ENCODE data around the gene CLDN24.

GRCh38 chr4:183364025-183364424 lies 41.8 kb upstream of the CLDN24 start:
- TF ChIP-seq, protein P1, sequence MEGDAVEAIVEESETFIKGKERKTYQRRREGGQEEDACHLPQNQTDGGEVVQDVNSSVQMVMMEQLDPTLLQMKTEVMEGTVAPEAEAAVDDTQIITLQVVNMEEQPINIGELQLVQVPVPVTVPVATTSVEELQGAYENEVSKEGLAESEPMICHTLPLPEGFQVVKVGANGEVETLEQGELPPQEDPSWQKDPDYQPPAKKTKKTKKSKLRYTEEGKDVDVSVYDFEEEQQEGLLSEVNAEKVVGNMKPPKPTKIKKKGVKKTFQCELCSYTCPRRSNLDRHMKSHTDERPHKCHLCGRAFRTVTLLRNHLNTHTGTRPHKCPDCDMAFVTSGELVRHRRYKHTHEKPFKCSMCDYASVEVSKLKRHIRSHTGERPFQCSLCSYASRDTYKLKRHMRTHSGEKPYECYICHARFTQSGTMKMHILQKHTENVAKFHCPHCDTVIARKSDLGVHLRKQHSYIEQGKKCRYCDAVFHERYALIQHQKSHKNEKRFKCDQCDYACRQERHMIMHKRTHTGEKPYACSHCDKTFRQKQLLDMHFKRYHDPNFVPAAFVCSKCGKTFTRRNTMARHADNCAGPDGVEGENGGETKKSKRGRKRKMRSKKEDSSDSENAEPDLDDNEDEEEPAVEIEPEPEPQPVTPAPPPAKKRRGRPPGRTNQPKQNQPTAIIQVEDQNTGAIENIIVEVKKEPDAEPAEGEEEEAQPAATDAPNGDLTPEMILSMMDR (IDR thresholded peaks at IDR 0.05; ENCODE audit: insufficient read depth, low read depth, low read length): no peak
- no peak for TF ChIP-seq EZH2 (IDR thresholded peaks at IDR 0.05; ENCODE audit: insufficient read depth, low read length)
